Progenitor cell of endocrine pancreas (in vitro differentiated cells): ENCODE measurements around the gene VPS26C. TPM values are rescaled to one million over a fixed set of nuclear protein-coding genes. Genes with fewer than 3 reads are reported as not detected.
A peak's percentile ranks its signal among the peaks of the same experiment; 100 is the strongest.

Experiments used
- DNase-seq: peaks from one replicate; pipeline ENCODE4 v3.0.0; 2021; ENCODE audit warnings: low spot score; ENCODE audit not compliant: unreplicated experiment
- H3K27ac Mint-ChIP-seq: 2 replicates; pipeline ENCODE4 v1.8.0; 2021; ENCODE audit warnings: mild to moderate bottlenecking, moderate library complexity, mixed read lengths
- H3K27me3 Mint-ChIP-seq: 2 replicates; pipeline ENCODE4 v1.8.0; 2021; ENCODE audit warnings: mixed read lengths
- H3K36me3 Mint-ChIP-seq: 2 replicates; pipeline ENCODE4 v1.8.0; 2022; ENCODE audit warnings: mixed read lengths; ENCODE audit not compliant: insufficient read depth
- H3K4me1 Mint-ChIP-seq: 2 replicates; pipeline ENCODE4 v1.8.0; 2021; ENCODE audit warnings: low read depth, mixed read lengths
- H3K4me3 Mint-ChIP-seq: 2 replicates; pipeline ENCODE4 v1.8.0; 2021; ENCODE audit warnings: low read depth, mild to moderate bottlenecking, moderate library complexity, mixed read lengths
- H3K9me3 Mint-ChIP-seq: 2 replicates; pipeline ENCODE4 v1.8.0; 2021; ENCODE audit warnings: low read depth, mixed read lengths
- CTCF ChIP-seq: fragments of 200-600 bp; sonication (generic); IDR thresholded peaks from one replicate; pipeline ENCODE4 v1.5.0; 2021; ENCODE audit warnings: antibody characterized with exemption, mild to moderate bottlenecking; ENCODE audit not compliant: unreplicated experiment
- total RNA-seq: library from RNA; stranded (reverse); gene quantifications from 2 replicates; pipeline ENCODE4 v1.2.1, GENCODE V29; 2021

VPS26C gene
- total RNA-seq, 1 donor from 2014 or later: 38.7 TPM

GRCh38 chr21:37214952-37215351 lies 52.2 kb downstream of the VPS26C start:
- peaks cover 5% of the 10 kb centered on the region for H3K36me3 Mint-ChIP-seq
- no peaks in the 10 kb centered on the region for H3K27me3 Mint-ChIP-seq
- no peak overlapping the region for H3K27ac Mint-ChIP-seq
- DNase-seq: no peak
- no peaks in the 10 kb centered on the region for H3K4me1 Mint-ChIP-seq
- H3K4me3 Mint-ChIP-seq: no peak overlapping the region
- no peak for TF ChIP-seq CTCF
- H3K9me3 Mint-ChIP-seq: peaks cover 3% of the 10 kb centered on the region

GRCh38 chr21:37210799-37211198 lies 56.3 kb downstream of the VPS26C start:
- Mint-ChIP-seq H3K27me3 (no peaks in the 10 kb centered on the region), H3K4me3 (no peak overlapping the region), H3K27ac (no peak overlapping the region), H3K9me3 (peaks cover 6% of the 10 kb centered on the region), H3K36me3 (peaks cover 9% of the 10 kb centered on the region), H3K4me1 (peaks cover 8% of the 10 kb centered on the region)
- no peak for TF ChIP-seq CTCF
- DNase-seq: no peak

GRCh38 chr21:37210130-37210529 lies 57.0 kb downstream of the VPS26C start:
- no peak for TF ChIP-seq CTCF
- H3K36me3 Mint-ChIP-seq: peaks cover 10% of the 10 kb centered on the region
- DNase-seq: no peak
- no peaks in the 10 kb centered on the region for H3K27me3 Mint-ChIP-seq
- H3K4me1 Mint-ChIP-seq: peaks cover 9% of the 10 kb centered on the region
- no peak overlapping the region for H3K27ac Mint-ChIP-seq
- no peak overlapping the region for H3K4me3 Mint-ChIP-seq
- H3K9me3 Mint-ChIP-seq: peaks cover 6% of the 10 kb centered on the region

- H3K27ac Mint-ChIP-seq: no peak overlapping the region
- no peak for TF ChIP-seq CTCF
- DNase-seq: no peak
- no peak overlapping the region for H3K4me3 Mint-ChIP-seq
- H3K36me3 Mint-ChIP-seq: peaks cover 19% of the 10 kb centered on the region
- H3K9me3 Mint-ChIP-seq: peaks cover 6% of the 10 kb centered on the region
- H3K4me1 Mint-ChIP-seq: peaks cover 9% of the 10 kb centered on the region
- H3K27me3 Mint-ChIP-seq: no peaks in the 10 kb centered on the region
Measured at GRCh38 chr21:37208741-37209225, 58.4 kb downstream of the VPS26C start.

- H3K9me3 Mint-ChIP-seq: peaks cover 6% of the 10 kb centered on the region
- peaks cover 9% of the 10 kb centered on the region for H3K4me1 Mint-ChIP-seq
- TF ChIP-seq CTCF: no peak
- H3K4me3 Mint-ChIP-seq: no peak overlapping the region
- H3K27ac Mint-ChIP-seq: peak overlapping the region; percentile 66
- H3K36me3 Mint-ChIP-seq: peaks cover 19% of the 10 kb centered on the region
- no peak for DNase-seq
- no peaks in the 10 kb centered on the region for H3K27me3 Mint-ChIP-seq
Measured at GRCh38 chr21:37208056-37208721, 58.9 kb downstream of the VPS26C start.
